Smooth muscle cell (in vitro differentiated cells): ENCODE results near the gene CAP2. TPM values are rescaled to one million over a fixed set of nuclear protein-coding genes. Genes with fewer than 3 reads are reported as not detected.

Experiments
- DNase-seq: peaks from one replicate; lab custom pipeline; 2025; ENCODE audit not compliant: unreplicated experiment; lab: John Stamatoyannopoulos, UW
- H2AFZ ChIP-seq: fragments of 200-600 bp; sonication (generic); 2 replicates; pipeline ENCODE4 v1.6.0; 2016; ENCODE audit warnings: antibody characterized with exemption, low read depth, mild to moderate bottlenecking
- H3F3A ChIP-seq: fragments of 200-600 bp; sonication (generic); 2 replicates; pipeline ENCODE4 v1.6.0; 2017; ENCODE audit warnings: antibody characterized with exemption, low read depth
- H3K27ac ChIP-seq: fragments of 200-600 bp; sonication (generic); 2 replicates; pipeline ENCODE4 v1.5.1; 2016; ENCODE audit warnings: low read depth, mild to moderate bottlenecking
- H3K27me3 ChIP-seq: fragments of 200-600 bp; sonication (generic); 2 replicates; pipeline ENCODE4 v1.6.1; 2016; ENCODE audit warnings: low read depth, mild to moderate bottlenecking
- H3K36me3 ChIP-seq: fragments of 200-600 bp; sonication (generic); 2 replicates; pipeline ENCODE4 v1.5.1; 2016; ENCODE audit warnings: low read depth
- H3K4me1 ChIP-seq: fragments of 200-600 bp; sonication (generic); 2 replicates; pipeline ENCODE4 v1.5.1; 2016; ENCODE audit warnings: low read depth
- H3K4me2 ChIP-seq: fragments of 200-600 bp; sonication (generic); 2 replicates; pipeline ENCODE4 v1.6.0; 2016; ENCODE audit warnings: mild to moderate bottlenecking
- H3K4me3 ChIP-seq: fragments of 200-600 bp; sonication (generic); 2 replicates; pipeline ENCODE4 v1.5.1; 2016; ENCODE audit warnings: mild to moderate bottlenecking
- H3K79me2 ChIP-seq: fragments of 200-600 bp; sonication (generic); 2 replicates; pipeline ENCODE4 v1.6.0; 2016; ENCODE audit warnings: low read depth, mild to moderate bottlenecking
- H3K9ac ChIP-seq: fragments of 200-600 bp; sonication (generic); 2 replicates; pipeline ENCODE4 v1.6.0; 2016; ENCODE audit warnings: low read depth
- H3K9me3 ChIP-seq: fragments of 200-600 bp; sonication (generic); replicated peaks from 2 replicates; pipeline ENCODE4 v1.5.1; 2016; ENCODE audit warnings: low read depth
- H4K20me1 ChIP-seq: fragments of 200-600 bp; sonication (generic); 2 replicates; pipeline ENCODE4 v1.6.0; 2016; ENCODE audit warnings: low read depth
- WGBS: methylation state at CpG from one replicate; pipeline ENCODE4 v1.1.7; 2016; ENCODE audit warnings: low lambda C conversion rate; 5-methylcytosine and 5-hydroxymethylcytosine counted together
- polyA plus RNA-seq: library from polyadenylated mRNA; unstranded; fragments of >200 nt; fragmentation: Nextera tagmentation; extraction: Ambion mirVana; gene quantifications from 2 replicates; pipeline ENCODE4 v1.2.1, GENCODE V29; 2016
- total RNA-seq: library from RNA; depleted of rRNA; stranded (reverse); fragments of >200 nt; gene quantifications from 2 replicates; pipeline ENCODE4 v1.2.3, GENCODE V29; 2014
- TF ChIP-seq, protein P1 (sequence below): fragments of 200-600 bp; sonication (generic); IDR thresholded peaks from 2 replicates; pipeline ENCODE4 v1.5.1; 2017; ENCODE audit warnings: borderline replicate concordance, mild to moderate bottlenecking, antibody characterized with exemption; ENCODE audit not compliant: insufficient read depth, poor library complexity, severe bottlenecking

CAP2 gene
- total and polyA plus RNA-seq, 2 experiments from 2014 or later, result 19.0 to 27.7 TPM

DNA sequence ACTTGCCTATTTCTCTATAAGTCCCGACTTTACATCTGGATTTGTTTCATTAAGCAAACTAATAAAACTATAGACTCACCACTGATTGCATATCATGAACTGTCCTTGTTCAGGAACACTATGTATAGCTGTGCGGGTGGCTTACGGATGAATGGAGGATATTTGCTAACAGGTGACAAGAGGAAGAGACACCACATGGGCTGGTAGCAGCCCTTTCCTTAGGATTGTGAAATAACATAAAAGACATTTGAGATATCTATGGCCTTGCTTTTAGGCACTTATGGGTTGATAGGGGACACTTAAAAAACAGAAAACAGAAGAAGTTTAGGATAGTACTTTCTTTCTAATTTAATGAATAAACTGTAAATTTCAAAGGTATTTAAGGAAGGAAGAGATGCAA is 5.0 kb upstream of the CAP2 start:
- H3K79me2 ChIP-seq, result no peaks in the 10 kb centered on the region
- H2AFZ ChIP-seq, result no peak overlapping the region
- H3K4me1 ChIP-seq, result peaks cover 9% of the 10 kb centered on the region
- H3K36me3 ChIP-seq, result no peaks in the 10 kb centered on the region
- H3K27ac ChIP-seq, result no peak overlapping the region
- no peak overlapping the region for H3K9ac ChIP-seq
- TF ChIP-seq, protein P1, sequence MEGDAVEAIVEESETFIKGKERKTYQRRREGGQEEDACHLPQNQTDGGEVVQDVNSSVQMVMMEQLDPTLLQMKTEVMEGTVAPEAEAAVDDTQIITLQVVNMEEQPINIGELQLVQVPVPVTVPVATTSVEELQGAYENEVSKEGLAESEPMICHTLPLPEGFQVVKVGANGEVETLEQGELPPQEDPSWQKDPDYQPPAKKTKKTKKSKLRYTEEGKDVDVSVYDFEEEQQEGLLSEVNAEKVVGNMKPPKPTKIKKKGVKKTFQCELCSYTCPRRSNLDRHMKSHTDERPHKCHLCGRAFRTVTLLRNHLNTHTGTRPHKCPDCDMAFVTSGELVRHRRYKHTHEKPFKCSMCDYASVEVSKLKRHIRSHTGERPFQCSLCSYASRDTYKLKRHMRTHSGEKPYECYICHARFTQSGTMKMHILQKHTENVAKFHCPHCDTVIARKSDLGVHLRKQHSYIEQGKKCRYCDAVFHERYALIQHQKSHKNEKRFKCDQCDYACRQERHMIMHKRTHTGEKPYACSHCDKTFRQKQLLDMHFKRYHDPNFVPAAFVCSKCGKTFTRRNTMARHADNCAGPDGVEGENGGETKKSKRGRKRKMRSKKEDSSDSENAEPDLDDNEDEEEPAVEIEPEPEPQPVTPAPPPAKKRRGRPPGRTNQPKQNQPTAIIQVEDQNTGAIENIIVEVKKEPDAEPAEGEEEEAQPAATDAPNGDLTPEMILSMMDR, result no peak
- H3F3A ChIP-seq, result no peaks in the 10 kb centered on the region
- no peaks in the 10 kb centered on the region for H4K20me1 ChIP-seq
- DNase-seq, result no peak
- H3K9me3 ChIP-seq, result no peaks in the 10 kb centered on the region
- WGBS, result 94% methylated on average over 3 of the region's 3 CpGs
- no peaks in the 10 kb centered on the region for H3K27me3 ChIP-seq
- no peak overlapping the region for H3K4me2 ChIP-seq
- no peak overlapping the region for H3K4me3 ChIP-seq

DNA sequence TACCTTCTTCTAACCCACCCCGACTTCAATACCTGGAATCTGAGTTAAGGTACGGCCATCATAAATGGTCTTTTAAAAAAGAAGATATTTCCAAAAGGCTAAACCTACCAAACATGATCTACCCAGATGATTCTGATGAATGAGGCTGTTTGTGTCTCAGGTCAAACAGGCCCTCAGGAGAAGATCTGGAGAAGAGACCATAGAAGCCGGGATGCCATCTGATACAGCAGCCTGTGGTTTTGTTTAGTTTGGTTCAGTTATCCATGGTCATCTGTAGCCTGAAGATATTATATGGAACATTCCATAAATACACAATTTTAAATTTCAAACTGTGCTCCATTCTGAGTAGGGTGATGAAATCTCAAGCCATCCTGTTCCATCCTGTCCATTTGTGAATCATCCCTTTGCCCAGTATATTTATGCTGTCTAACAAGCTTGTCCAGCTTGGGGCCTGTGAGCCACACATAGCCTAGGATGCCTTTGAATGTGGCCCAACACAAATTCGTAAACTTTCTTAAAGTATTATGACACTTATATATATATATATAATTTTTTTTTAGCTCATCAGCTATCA is 4.0 kb upstream of the CAP2 start:
- Histone ChIP-seq H3K36me3 (no peaks in the 10 kb centered on the region), H3K4me1 (peaks cover 9% of the 10 kb centered on the region), H2AFZ (no peak overlapping the region), H3K27ac (peak overlapping the region; percentile 93), H3K9me3 (no peaks in the 10 kb centered on the region), H3K4me2 (no peak overlapping the region), H3K4me3 (no peak overlapping the region), H3K79me2 (no peaks in the 10 kb centered on the region), H3F3A (no peaks in the 10 kb centered on the region), H3K9ac (peak overlapping the region; percentile 88), H3K27me3 (no peaks in the 10 kb centered on the region), H4K20me1 (no peaks in the 10 kb centered on the region)
- WGBS, result 84% methylated on average over 4 of the region's 4 CpGs
- TF ChIP-seq, protein P1, result no peak
- no peak for DNase-seq

GRCh38 chr6:17390276-17390675 is 3.1 kb upstream of the CAP2 start:
- Histone ChIP-seq H3K9ac (peak overlapping the region; percentile 88), H3K4me1 (peaks cover 9% of the 10 kb centered on the region), H3K4me3 (no peak overlapping the region), H3K27ac (peak overlapping the region; percentile 93), H3K27me3 (no peaks in the 10 kb centered on the region), H3K36me3 (no peaks in the 10 kb centered on the region), H2AFZ (no peak overlapping the region), H3K9me3 (no peaks in the 10 kb centered on the region), H3K4me2 (no peak overlapping the region), H3F3A (no peaks in the 10 kb centered on the region), H4K20me1 (no peaks in the 10 kb centered on the region), H3K79me2 (peaks cover 7% of the 10 kb centered on the region)
- TF ChIP-seq, protein P1, result no peak
- 87% methylated on average over 3 of the region's 3 CpGs for WGBS
- DNase-seq, result no peak

GRCh38 chr6:17391976-17392375 is 1.4 kb upstream of the CAP2 start:
- Histone ChIP-seq H3K4me1 (peaks cover 6% of the 10 kb centered on the region), H3K36me3 (no peaks in the 10 kb centered on the region), H4K20me1 (no peaks in the 10 kb centered on the region), H3K4me2 (peak overlapping the region; percentile 90), H3K27ac (no peak overlapping the region), H3K4me3 (no peak overlapping the region), H3K9ac (no peak overlapping the region), H3F3A (no peaks in the 10 kb centered on the region), H3K27me3 (no peaks in the 10 kb centered on the region), H3K79me2 (peaks cover 23% of the 10 kb centered on the region), H3K9me3 (no peaks in the 10 kb centered on the region), H2AFZ (no peak overlapping the region)
- DNase-seq, result no peak
- TF ChIP-seq, protein P1, result no peak
- 54% methylated on average over 2 of the region's 2 CpGs for WGBS
